Fibroblast of lung (primary cell): Measurements from ENCODE around the gene CHRM4. TPM values are rescaled to one million over a fixed set of nuclear protein-coding genes. Genes with fewer than 3 reads are reported as not detected.

ENCODE experiments used
- DNase-seq, 2 donors: peaks; one replicate each; pipeline versions ENCODE4 v3.0.0 to v3.0.0-alpha.2; 2010; ENCODE audit warnings: low read depth in 2 of 2
- H2AFZ ChIP-seq: 2 replicates; pipeline ENCODE4 v1.5.1; 2012; ENCODE audit warnings: low read length, control low read depth, inconsistent platforms
- H3K27ac ChIP-seq: 2 replicates; pipeline ENCODE4 v1.5.1; 2011; ENCODE audit warnings: low read length, control low read depth; ENCODE audit not compliant: insufficient read depth
- H3K27me3 ChIP-seq: 2 replicates; pipeline ENCODE4 v1.5.1; 2011; ENCODE audit warnings: mild to moderate bottlenecking, low read length; ENCODE audit not compliant: control insufficient read depth, insufficient read depth
- H3K36me3 ChIP-seq: 2 replicates; pipeline ENCODE4 v1.5.1; 2011; ENCODE audit warnings: low read length; ENCODE audit not compliant: control insufficient read depth, insufficient read depth
- H3K4me1 ChIP-seq: 2 replicates; pipeline ENCODE4 v1.5.1; 2011; ENCODE audit warnings: low read length; ENCODE audit not compliant: control insufficient read depth, insufficient read depth; ENCODE audit errors: extremely low read depth
- H3K4me2 ChIP-seq: 2 replicates; pipeline ENCODE4 v1.5.1; 2011; ENCODE audit warnings: low read length, control low read depth; ENCODE audit not compliant: insufficient read depth; ENCODE audit errors: extremely low read depth
- H3K4me3 ChIP-seq, 4 experiments: fragments of 200-600 bp in 1 of 4; sonication (generic) in 1 of 4; replicated peaks in 1 of 4; 2 replicates each; pipeline ENCODE4 v1.5.1; 2011 to 2016; ENCODE audit warnings: low read length in 4 of 4, low read depth in 3 of 4, mild to moderate bottlenecking in 3 of 4, control low read depth in 2 of 4, inconsistent platforms in 1 of 4, mixed read lengths in 1 of 4; ENCODE audit not compliant: insufficient read depth in 1 of 4; ENCODE audit errors: control extremely low read depth in 1 of 4
- H3K79me2 ChIP-seq: 2 replicates; pipeline ENCODE4 v1.5.1; 2012; ENCODE audit warnings: mild to moderate bottlenecking, low read length, inconsistent platforms; ENCODE audit not compliant: control insufficient read depth, insufficient read depth
- H3K9ac ChIP-seq: 2 replicates; pipeline ENCODE4 v1.5.1; 2011; ENCODE audit warnings: mild to moderate bottlenecking, low read length, control low read depth; ENCODE audit not compliant: insufficient read depth
- H3K9me3 ChIP-seq: 2 replicates; pipeline ENCODE4 v1.5.1; 2012; ENCODE audit warnings: low read depth, low read length; ENCODE audit not compliant: control insufficient read depth, insufficient read depth
- H4K20me1 ChIP-seq: 2 replicates; pipeline ENCODE4 v1.5.1; 2011; ENCODE audit warnings: low read length; ENCODE audit not compliant: control insufficient read depth, insufficient read depth; ENCODE audit errors: extremely low read depth
- EZH2 ChIP-seq: IDR thresholded peaks from 2 replicates; pipeline ENCODE4 v1.5.1; 2012; ENCODE audit warnings: low read length, control low read depth, mild to moderate bottlenecking; ENCODE audit errors: missing control alignments
- polyA plus RNA-seq, 2 donors: library from polyadenylated mRNA; depleted of rRNA in 1 of 2; stranded (reverse) in 1 of 2; unstranded in 1 of 2; fragments of >200 nt; gene quantifications; 2 replicates each; pipeline ENCODE4 v1.2.1, GENCODE V29; 2011 to 2012; ENCODE audit warnings: missing spikeins in 1 of 2
- total RNA-seq: library from RNA; depleted of rRNA; stranded (reverse); fragments of >200 nt; gene quantifications from 2 replicates; pipeline ENCODE4 v1.2.1, GENCODE V29; 2014
- TF ChIP-seq, protein P1 (sequence below), 2 donors: IDR thresholded peaks in 1 of 2; conservative IDR thresholded peaks in 1 of 2; 1 replicate in 1 of 2; 2 replicates in 1 of 2; pipeline ENCODE4 v1.5.1; 2011 to 2012; ENCODE audit warnings: low read length in 2 of 2, control low read depth in 1 of 2, inconsistent platforms in 1 of 2, low read depth in 1 of 2, mild to moderate bottlenecking in 1 of 2

CHRM4 gene
- total and polyA plus RNA-seq, 2 donors (not counting 1 experiment from before 2014, with no cell fraction given) = 0.05 TPM; not detected in 1

DNA sequence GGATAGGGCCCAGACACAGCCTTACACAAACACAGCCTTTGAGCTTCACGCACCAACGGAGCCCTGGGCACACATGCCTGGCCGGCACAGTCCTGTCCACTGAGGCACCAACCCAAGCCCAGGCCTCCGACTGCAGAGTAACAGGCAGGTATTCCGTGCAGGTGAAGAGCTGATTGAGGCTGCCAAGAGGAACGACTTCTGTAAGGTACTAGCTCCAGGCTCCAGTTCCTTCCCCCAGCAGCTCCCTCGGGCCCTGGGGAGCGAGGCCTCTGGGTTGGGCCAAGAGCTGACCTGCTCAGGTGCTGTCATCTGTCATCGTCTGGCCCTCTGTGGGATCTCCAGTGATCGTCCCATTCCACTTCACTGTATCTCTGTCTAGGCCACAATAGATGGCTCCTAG, 13.3 kb downstream of the CHRM4 start:
- Histone ChIP-seq H3K9ac (no peak overlapping the region), H3K4me3 (no peak overlapping the region), H3K27me3 (no peaks in the 10 kb centered on the region), H2AFZ (no peak overlapping the region), H3K79me2 (no peaks in the 10 kb centered on the region), H4K20me1 (no peaks in the 10 kb centered on the region), H3K27ac (no peak overlapping the region), H3K4me1 (peaks cover 10% of the 10 kb centered on the region), H3K9me3 (no peaks in the 10 kb centered on the region), H3K36me3 (peaks cover 13% of the 10 kb centered on the region), H3K4me2 (no peak overlapping the region)
- TF ChIP-seq EZH2 = no peak
- TF ChIP-seq, protein P1, sequence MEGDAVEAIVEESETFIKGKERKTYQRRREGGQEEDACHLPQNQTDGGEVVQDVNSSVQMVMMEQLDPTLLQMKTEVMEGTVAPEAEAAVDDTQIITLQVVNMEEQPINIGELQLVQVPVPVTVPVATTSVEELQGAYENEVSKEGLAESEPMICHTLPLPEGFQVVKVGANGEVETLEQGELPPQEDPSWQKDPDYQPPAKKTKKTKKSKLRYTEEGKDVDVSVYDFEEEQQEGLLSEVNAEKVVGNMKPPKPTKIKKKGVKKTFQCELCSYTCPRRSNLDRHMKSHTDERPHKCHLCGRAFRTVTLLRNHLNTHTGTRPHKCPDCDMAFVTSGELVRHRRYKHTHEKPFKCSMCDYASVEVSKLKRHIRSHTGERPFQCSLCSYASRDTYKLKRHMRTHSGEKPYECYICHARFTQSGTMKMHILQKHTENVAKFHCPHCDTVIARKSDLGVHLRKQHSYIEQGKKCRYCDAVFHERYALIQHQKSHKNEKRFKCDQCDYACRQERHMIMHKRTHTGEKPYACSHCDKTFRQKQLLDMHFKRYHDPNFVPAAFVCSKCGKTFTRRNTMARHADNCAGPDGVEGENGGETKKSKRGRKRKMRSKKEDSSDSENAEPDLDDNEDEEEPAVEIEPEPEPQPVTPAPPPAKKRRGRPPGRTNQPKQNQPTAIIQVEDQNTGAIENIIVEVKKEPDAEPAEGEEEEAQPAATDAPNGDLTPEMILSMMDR (conservative IDR thresholded peaks at IDR 0.05 in 1 of 2, IDR thresholded peaks at IDR 0.05 in 1 of 2; ENCODE audit: low read depth in 1 of 2, low read length in 2 of 2) = no peak
- no peak for DNase-seq

DNA sequence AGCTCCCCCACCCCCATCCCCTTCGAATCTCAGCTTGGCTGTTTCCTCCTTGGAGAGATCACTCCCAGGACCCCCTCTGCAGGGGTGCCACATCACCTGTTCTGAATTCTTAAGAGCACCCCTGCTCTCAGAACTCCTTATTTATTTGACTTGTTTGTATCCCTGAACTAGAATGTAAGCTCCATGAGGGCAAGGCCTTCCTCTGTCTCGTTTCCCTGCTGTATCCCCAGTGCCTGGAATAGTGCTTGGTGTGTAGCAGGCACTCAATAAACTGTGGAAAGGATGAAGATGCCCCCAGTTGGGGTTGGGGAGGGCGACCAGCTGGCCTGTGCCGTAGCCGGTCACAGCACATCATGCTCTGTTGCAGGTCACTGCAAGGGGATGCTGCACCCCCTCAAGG, 13.7 kb downstream of the CHRM4 start:
- TF ChIP-seq EZH2 = no peak
- DNase-seq = no peak
- H3K27ac ChIP-seq = no peak overlapping the region

DNA sequence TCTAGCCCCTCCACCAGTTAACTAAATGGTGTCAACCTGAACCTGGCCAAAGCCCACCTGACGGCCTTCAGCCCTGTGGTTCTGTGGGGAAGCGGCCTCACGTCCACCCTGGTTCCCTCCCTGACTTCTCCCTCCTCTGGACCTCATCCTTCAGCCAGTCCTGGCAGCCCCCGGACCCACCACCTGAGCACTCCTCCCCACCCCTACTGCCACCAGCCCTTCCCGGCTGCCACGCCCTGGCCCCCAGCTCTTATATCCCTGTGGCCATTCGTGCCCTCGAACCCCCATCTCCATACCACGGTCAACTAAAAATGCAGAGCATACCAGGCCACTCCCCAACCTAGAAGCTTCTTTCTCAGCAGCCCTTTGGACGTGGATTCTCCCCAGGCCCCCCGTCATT, 14.3 kb downstream of the CHRM4 start:
- DNase-seq = no peak
- Histone ChIP-seq H3K4me2 (no peak overlapping the region), H3K9ac (no peak overlapping the region), H4K20me1 (no peaks in the 10 kb centered on the region), H3K79me2 (no peaks in the 10 kb centered on the region), H3K4me3 (no peak overlapping the region), H3K27me3 (no peaks in the 10 kb centered on the region), H3K9me3 (no peaks in the 10 kb centered on the region), H3K4me1 (peaks cover 6% of the 10 kb centered on the region), H3K27ac (no peak overlapping the region), H2AFZ (no peak overlapping the region), H3K36me3 (peaks cover 13% of the 10 kb centered on the region)
- TF ChIP-seq EZH2 = no peak
- TF ChIP-seq, protein P1 (conservative IDR thresholded peaks at IDR 0.05 in 1 of 2, IDR thresholded peaks at IDR 0.05 in 1 of 2; ENCODE audit: low read depth in 1 of 2, low read length in 2 of 2) = no peak

More for the DNA sequence above, 13.7 kb downstream of the CHRM4 start:
- Histone ChIP-seq H3K79me2 (no peaks in the 10 kb centered on the region), H3K9me3 (no peaks in the 10 kb centered on the region), H3K4me2 (no peak overlapping the region), H2AFZ (no peak overlapping the region), H4K20me1 (no peaks in the 10 kb centered on the region), H3K27me3 (no peaks in the 10 kb centered on the region), H3K4me1 (peaks cover 9% of the 10 kb centered on the region), H3K4me3 (no peak overlapping the region), H3K36me3 (peaks cover 13% of the 10 kb centered on the region), H3K9ac (no peak overlapping the region)
